H1 (cell line): ENCODE results near the gene SPG7.

ENCODE experiments used
- CBX8 ChIP-seq: fragments of 300-800, 300-1000 bp; sonication (generic); IDR thresholded peaks from 2 replicates; pipeline ENCODE4 v1.7.1; 2016; ENCODE audit warnings: low read depth, low read length, borderline replicate concordance
- EZH2 ChIP-seq: fragments of 200-600 bp; sonication (generic); IDR thresholded peaks from 2 replicates; pipeline ENCODE4 v1.7.1; 2012; ENCODE audit warnings: low read depth, mild to moderate bottlenecking, moderate library complexity, low read length, inconsistent platforms; ENCODE audit not compliant: severe bottlenecking
- GTF2F1 ChIP-seq: IDR thresholded peaks from 2 replicates; pipeline ENCODE4 v1.6.1; 2012; ENCODE audit warnings: low read depth, low read length, improper control_type of control experiment, borderline replicate concordance
- JUND ChIP-seq: IDR thresholded peaks from 2 replicates; pipeline ENCODE4 v1.6.1; 2011; ENCODE audit warnings: mild to moderate bottlenecking, improper control_type of control experiment, low read length
- KDM1A ChIP-seq: fragments of 200-600, 300-600 bp; sonication (generic); IDR thresholded peaks from 2 replicates; pipeline ENCODE4 v1.7.1; 2016; ENCODE audit warnings: mild to moderate bottlenecking, low read length, borderline replicate concordance
- POLR2A ChIP-seq, 2 experiments: IDR thresholded peaks; 1 replicate in 1 of 2; 2 replicates in 1 of 2; pipeline ENCODE4 v1.6.1; 2011; ENCODE audit warnings: low read depth in 2 of 2, low read length in 2 of 2, mild to moderate bottlenecking in 2 of 2; ENCODE audit errors: control extremely low read depth in 1 of 2
- POLR2AphosphoS5 ChIP-seq: IDR thresholded peaks from 2 replicates; pipeline ENCODE4 v1.6.1; 2011; ENCODE audit warnings: low read depth, low read length
- SP4 ChIP-seq: IDR thresholded peaks from 2 replicates; pipeline ENCODE4 v1.6.1; 2012; ENCODE audit warnings: low read length, inconsistent platforms
- USF2 ChIP-seq: IDR thresholded peaks from 2 replicates; pipeline ENCODE4 v1.6.1; 2011; ENCODE audit warnings: low read length, improper control_type of control experiment
- YY1 ChIP-seq: IDR thresholded peaks from 2 replicates; pipeline ENCODE4 v1.6.1; 2011; ENCODE audit warnings: low read depth, mild to moderate bottlenecking, low read length
- TF ChIP-seq, protein P1 (sequence below), 3 experiments: IDR thresholded peaks; 1 replicate in 2 of 3; 2 replicates in 1 of 3; pipeline versions ENCODE4 v1.5.1 to v1.6.1; 2011; ENCODE audit warnings: low read length in 3 of 3, mild to moderate bottlenecking in 3 of 3, inconsistent platforms in 2 of 3, low read depth in 1 of 3, moderate library complexity in 1 of 3; ENCODE audit not compliant: insufficient read depth in 1 of 3; ENCODE audit errors: control extremely low read depth in 1 of 3
- TF ChIP-seq, protein P2 (sequence below): IDR thresholded peaks from 2 replicates; pipeline ENCODE4 v1.6.1; 2012; ENCODE audit warnings: inconsistent platforms

- TF ChIP-seq KDM1A: no peak
- TF ChIP-seq CBX8: no peak
- no peak for TF ChIP-seq YY1
- TF ChIP-seq, protein P1, sequence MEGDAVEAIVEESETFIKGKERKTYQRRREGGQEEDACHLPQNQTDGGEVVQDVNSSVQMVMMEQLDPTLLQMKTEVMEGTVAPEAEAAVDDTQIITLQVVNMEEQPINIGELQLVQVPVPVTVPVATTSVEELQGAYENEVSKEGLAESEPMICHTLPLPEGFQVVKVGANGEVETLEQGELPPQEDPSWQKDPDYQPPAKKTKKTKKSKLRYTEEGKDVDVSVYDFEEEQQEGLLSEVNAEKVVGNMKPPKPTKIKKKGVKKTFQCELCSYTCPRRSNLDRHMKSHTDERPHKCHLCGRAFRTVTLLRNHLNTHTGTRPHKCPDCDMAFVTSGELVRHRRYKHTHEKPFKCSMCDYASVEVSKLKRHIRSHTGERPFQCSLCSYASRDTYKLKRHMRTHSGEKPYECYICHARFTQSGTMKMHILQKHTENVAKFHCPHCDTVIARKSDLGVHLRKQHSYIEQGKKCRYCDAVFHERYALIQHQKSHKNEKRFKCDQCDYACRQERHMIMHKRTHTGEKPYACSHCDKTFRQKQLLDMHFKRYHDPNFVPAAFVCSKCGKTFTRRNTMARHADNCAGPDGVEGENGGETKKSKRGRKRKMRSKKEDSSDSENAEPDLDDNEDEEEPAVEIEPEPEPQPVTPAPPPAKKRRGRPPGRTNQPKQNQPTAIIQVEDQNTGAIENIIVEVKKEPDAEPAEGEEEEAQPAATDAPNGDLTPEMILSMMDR (IDR thresholded peaks at IDR 0.05; ENCODE audit: control extremely low read depth in 1 of 3, insufficient read depth in 1 of 3, low read depth in 1 of 3, low read length in 3 of 3): no peak
- TF ChIP-seq USF2: no peak
- TF ChIP-seq JUND: no peak
- TF ChIP-seq, protein P2, sequence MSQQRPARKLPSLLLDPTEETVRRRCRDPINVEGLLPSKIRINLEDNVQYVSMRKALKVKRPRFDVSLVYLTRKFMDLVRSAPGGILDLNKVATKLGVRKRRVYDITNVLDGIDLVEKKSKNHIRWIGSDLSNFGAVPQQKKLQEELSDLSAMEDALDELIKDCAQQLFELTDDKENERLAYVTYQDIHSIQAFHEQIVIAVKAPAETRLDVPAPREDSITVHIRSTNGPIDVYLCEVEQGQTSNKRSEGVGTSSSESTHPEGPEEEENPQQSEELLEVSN: no peak
- TF ChIP-seq POLR2A (IDR thresholded peaks at IDR 0.05; ENCODE audit: control extremely low read depth in 1 of 2, low read depth in 2 of 2, low read length in 2 of 2): no peak
- no peak for TF ChIP-seq SP4
- no peak for TF ChIP-seq EZH2
- no peak for TF ChIP-seq POLR2AphosphoS5
- TF ChIP-seq GTF2F1: no peak
Measured at GRCh38 chr16:89507214-89507833, 879 bp upstream of the SPG7 start.
